ENCODE results near the gene CIAPIN1.

Gene CIAPIN1

GRCh38 chr16:57412584-57412983, 34.6 kb downstream of the CIAPIN1 start:
- Histone ChIP-seq H3K4me3 (ENCODE audit: low read depth, low read length) (no peak overlapping the region), H3K27me3 (no peaks in the 10 kb centered on the region), H3K9me3 (peaks cover 2% of the 10 kb centered on the region; the same call in 1 of the 2 replicates), H3K36me3 (no peaks in the 10 kb centered on the region), H3K4me1 (peaks cover 11% of the 10 kb centered on the region)
- no peak for TF ChIP-seq CTCF (IDR thresholded peaks at IDR 0.05; ENCODE audit: low read depth, low read length)
- no peak for DNase-seq

GRCh38 chr16:57411362-57411976, 35.7 kb downstream of the CIAPIN1 start:
- Histone ChIP-seq H3K4me1 (peaks cover 2% of the 10 kb centered on the region), H3K27me3 (no peaks in the 10 kb centered on the region), H3K4me3 (ENCODE audit: low read depth, low read length) (no peak overlapping the region), H3K9me3 (peaks cover 2% of the 10 kb centered on the region; the same call in 1 of the 2 replicates), H3K36me3 (no peaks in the 10 kb centered on the region)
- no peak for DNase-seq
- TF ChIP-seq CTCF (IDR thresholded peaks at IDR 0.05; ENCODE audit: low read depth, low read length), result no peak

- DNase-seq, result peak; percentile 35
- Histone ChIP-seq H3K4me3 (ENCODE audit: low read depth, low read length) (no peak overlapping the region), H3K4me1 (no peaks in the 10 kb centered on the region; the same call in 1 of the 2 replicates), H3K36me3 (no peaks in the 10 kb centered on the region), H3K9me3 (peaks cover 2% of the 10 kb centered on the region; the same call in 1 of the 2 replicates), H3K27me3 (no peaks in the 10 kb centered on the region)
- TF ChIP-seq CTCF (IDR thresholded peaks at IDR 0.05; ENCODE audit: low read depth, low read length), result 0 out of 2 replicates have a peak, but pooled peaks have one; percentile 2
Measured at GRCh38 chr16:57409870-57410587, 37.2 kb downstream of the CIAPIN1 start.

GRCh38 chr16:57409065-57409464, 38.1 kb downstream of the CIAPIN1 start:
- no peaks in the 10 kb centered on the region for H3K36me3 ChIP-seq
- H3K27me3 ChIP-seq, result no peaks in the 10 kb centered on the region
- H3K4me1 ChIP-seq, result no peaks in the 10 kb centered on the region; the same call in 1 of the 2 replicates
- no peak for DNase-seq
- no peak for TF ChIP-seq CTCF (IDR thresholded peaks at IDR 0.05; ENCODE audit: low read depth, low read length)
- no peak overlapping the region for H3K4me3 ChIP-seq (ENCODE audit: low read depth, low read length)
- peaks cover 2% of the 10 kb centered on the region; the same call in 1 of the 2 replicates for H3K9me3 ChIP-seq

GRCh38 chr16:57407521-57408353, 39.4 kb downstream of the CIAPIN1 start:
- H3K36me3 ChIP-seq, result no peaks in the 10 kb centered on the region
- H3K27me3 ChIP-seq, result no peaks in the 10 kb centered on the region
- H3K4me3 ChIP-seq (ENCODE audit: low read depth, low read length), result no peak overlapping the region
- peaks cover 2% of the 10 kb centered on the region; the same call in 1 of the 2 replicates for H3K9me3 ChIP-seq
- H3K4me1 ChIP-seq, result no peaks in the 10 kb centered on the region; the same call in 1 of the 2 replicates
- TF ChIP-seq CTCF (IDR thresholded peaks at IDR 0.05; ENCODE audit: low read depth, low read length), result no peak
- no peak for DNase-seq
